SU-DHL-6 (cell line): ENCODE data around the gene DNAJB4.

Experiments
- H2AFZ ChIP-seq: fragments of 200-600 bp; sonication (generic); 2 replicates; pipeline ENCODE4 v1.6.1; 2014; ENCODE audit warnings: low read depth, mild to moderate bottlenecking, moderate library complexity, mixed read lengths, antibody characterized with exemption, low read length; ENCODE audit not compliant: severe bottlenecking
- H3F3A ChIP-seq: fragments of 200-600 bp; shearing (Covaris generic); 2 replicates; pipeline ENCODE4 v1.6.0; 2016; ENCODE audit warnings: antibody characterized with exemption, mild to moderate bottlenecking; ENCODE audit not compliant: insufficient read depth
- H3K27ac ChIP-seq: fragments of 200-600 bp; sonication (generic); 2 replicates; pipeline ENCODE4 v1.5.1; 2016; ENCODE audit warnings: low read depth, mild to moderate bottlenecking, low read length, moderate library complexity, mixed read lengths
- H3K27me3 ChIP-seq: fragments of 200-600 bp; sonication (generic), shearing (Covaris generic); 2 replicates; pipeline ENCODE4 v1.6.0; 2014; ENCODE audit warnings: mild to moderate bottlenecking, low read length
- H3K36me3 ChIP-seq: fragments of 200-600 bp; sonication (generic); 2 replicates; pipeline ENCODE4 v1.6.1; 2014; ENCODE audit warnings: mild to moderate bottlenecking, low read length, mixed read lengths
- H3K4me2 ChIP-seq: fragments of 300-600, 200-600 bp; shearing (Covaris generic), sonication (generic); 2 replicates; pipeline ENCODE4 v1.6.0; 2014; ENCODE audit warnings: low read length, low read depth, mild to moderate bottlenecking; ENCODE audit not compliant: poor library complexity, severe bottlenecking
- H3K4me3 ChIP-seq: fragments of 200-600 bp; sonication (generic); 2 replicates; pipeline ENCODE4 v1.5.1; 2014; ENCODE audit warnings: antibody characterized with exemption, low read length, mild to moderate bottlenecking, mixed read lengths; ENCODE audit not compliant: insufficient read depth, poor library complexity, severe bottlenecking
- H3K79me2 ChIP-seq: fragments of 200-600 bp; sonication (generic); 2 replicates; pipeline ENCODE4 v1.6.1; 2014; ENCODE audit warnings: mild to moderate bottlenecking, low read length, moderate library complexity; ENCODE audit not compliant: insufficient read depth
- H3K9ac ChIP-seq: fragments of 200-600 bp; sonication (generic); 2 replicates; pipeline ENCODE4 v1.7.0; 2014; ENCODE audit warnings: mild to moderate bottlenecking, low read length
- H3K9me2 ChIP-seq: fragments of 200-600 bp; sonication (generic); replicated peaks from 2 replicates; pipeline ENCODE4 v1.6.1; 2014; ENCODE audit warnings: low read length; ENCODE audit not compliant: insufficient read depth
- H3K9me3 ChIP-seq: fragments of 200-600 bp; sonication (generic); 2 replicates; pipeline ENCODE4 v1.6.1; 2014; ENCODE audit warnings: low read length, mixed read lengths; ENCODE audit not compliant: insufficient read depth
- H4K20me1 ChIP-seq: fragments of 200-600 bp; sonication (generic); 2 replicates; pipeline ENCODE4 v1.6.1; 2014; ENCODE audit warnings: low read depth, mild to moderate bottlenecking, antibody characterized with exemption, low read length, moderate library complexity, mixed read lengths
- CTCF ChIP-seq: fragments of 200-600 bp; sonication (generic); IDR thresholded peaks from one replicate; pipeline ENCODE4 v1.5.1; 2017; ENCODE audit warnings: antibody characterized with exemption, mild to moderate bottlenecking, low read length, moderate library complexity; ENCODE audit not compliant: insufficient read depth, poor library complexity, severe bottlenecking
- EZH2phosphoT487 ChIP-seq: fragments of 200-600 bp; sonication (generic), shearing (Covaris generic); conservative IDR thresholded peaks from 2 replicates; pipeline ENCODE4 v1.6.1; 2018; ENCODE audit warnings: mild to moderate bottlenecking, antibody characterized with exemption, low read length, moderate library complexity, mixed read lengths

The DNAJB4 gene

GRCh38 chr1:78005755-78006154, 1.0 kb downstream of the DNAJB4 start:
- Histone ChIP-seq H3K27me3 (no peaks in the 10 kb centered on the region), H3K9me3 (no peaks in the 10 kb centered on the region), H3K79me2 (peaks cover 3% of the 10 kb centered on the region), H3K4me2 (peak overlapping the region; percentile 86), H3K9me2 (no peaks in the 10 kb centered on the region), H3K36me3 (0 out of 2 replicates have a peak, but pooled peaks cover 2% of the 10 kb centered on the region), H4K20me1 (no peaks in the 10 kb centered on the region), H3K27ac (no peak overlapping the region), H3F3A (peaks cover 39% of the 10 kb centered on the region), H3K4me3 (peak overlapping the region; percentile 60), H2AFZ (no peak overlapping the region), H3K9ac (peak overlapping the region; percentile 56)
- TF ChIP-seq CTCF (no peak), EZH2phosphoT487 (no peak)

- peak overlapping the region; percentile 86 for H3K4me2 ChIP-seq
- H4K20me1 ChIP-seq: no peaks in the 10 kb centered on the region
- H3K9ac ChIP-seq: no peak overlapping the region
- H3K9me2 ChIP-seq: no peaks in the 10 kb centered on the region
- H3K4me3 ChIP-seq: peak overlapping the region; percentile 60
- no peaks in the 10 kb centered on the region for H3K27me3 ChIP-seq
- H3K27ac ChIP-seq: no peak overlapping the region
- H3F3A ChIP-seq: peaks cover 34% of the 10 kb centered on the region
- H3K36me3 ChIP-seq: 0 out of 2 replicates have a peak, but pooled peaks cover 2% of the 10 kb centered on the region
- no peak overlapping the region for H2AFZ ChIP-seq
- no peaks in the 10 kb centered on the region for H3K9me3 ChIP-seq
- no peak for TF ChIP-seq CTCF
- no peak for TF ChIP-seq EZH2phosphoT487
- H3K79me2 ChIP-seq: peaks cover 3% of the 10 kb centered on the region
Measured at GRCh38 chr1:78006521-78006920, 1.8 kb downstream of the DNAJB4 start.

- 0 out of 2 replicates have a peak, but pooled peaks cover 2% of the 10 kb centered on the region for H3K36me3 ChIP-seq
- peak overlapping the region; percentile 21 for H3K4me2 ChIP-seq
- peaks cover 21% of the 10 kb centered on the region for H3F3A ChIP-seq
- H2AFZ ChIP-seq: no peak overlapping the region
- TF ChIP-seq CTCF: no peak
- no peak for TF ChIP-seq EZH2phosphoT487
- H3K9me2 ChIP-seq: no peaks in the 10 kb centered on the region
- no peaks in the 10 kb centered on the region for H4K20me1 ChIP-seq
- H3K27ac ChIP-seq: no peak overlapping the region
- no peak overlapping the region for H3K4me3 ChIP-seq
- H3K27me3 ChIP-seq: no peaks in the 10 kb centered on the region
- no peaks in the 10 kb centered on the region for H3K9me3 ChIP-seq
- H3K9ac ChIP-seq: no peak overlapping the region
- H3K79me2 ChIP-seq: peaks cover 3% of the 10 kb centered on the region
Measured at GRCh38 chr1:78007677-78008341, 3.1 kb downstream of the DNAJB4 start.
